Measurements from ENCODE around the gene APOF. TPM values are rescaled to one million over a fixed set of nuclear protein-coding genes. Genes with fewer than 3 reads are reported as not detected.
"Not testable (repeated sequence)": the region's sequence is repeated elsewhere in the genome, so short reads cannot be mapped to it uniquely, and the experiment has no call there.

The APOF gene
- total and polyA plus RNA-seq, 2 experiments from 2014 or later: not detected

- peaks cover 24% of the 10 kb centered on the region for H3K9me3 Mint-ChIP-seq
- not testable (repeated sequence) for H3K36me3 ChIP-seq (ENCODE audit: insufficient read depth); DNase-seq (ENCODE audit: low spot score); H3F3A ChIP-seq (replicated peaks; ENCODE audit: low read depth); H3K79me2 ChIP-seq (replicated peaks; ENCODE audit: insufficient read depth); H3K27ac Mint-ChIP-seq; H3K4me3 Mint-ChIP-seq; H2AFZ ChIP-seq; H3K27ac ChIP-seq (ENCODE audit: low read depth); H3K4me3 ChIP-seq; H3K4me2 ChIP-seq; H3K27me3 ChIP-seq (ENCODE audit: insufficient read depth); H3K27me3 Mint-ChIP-seq (ENCODE audit: insufficient read depth, low read depth, poor library complexity); H3K4me1 ChIP-seq (ENCODE audit: insufficient read depth); ATAC-seq; H3K36me3 Mint-ChIP-seq (ENCODE audit: low read depth); H4K20me1 ChIP-seq (replicated peaks; ENCODE audit: insufficient read depth); H3K4me1 Mint-ChIP-seq
- H3K9me2 ChIP-seq (ENCODE audit: insufficient read depth): peaks cover 22% of the 10 kb centered on the region; the same call in 1 of the 2 replicates
Observed at GRCh38 chr12:56401125-56401524, 38.5 kb upstream of the APOF start.

DNA sequence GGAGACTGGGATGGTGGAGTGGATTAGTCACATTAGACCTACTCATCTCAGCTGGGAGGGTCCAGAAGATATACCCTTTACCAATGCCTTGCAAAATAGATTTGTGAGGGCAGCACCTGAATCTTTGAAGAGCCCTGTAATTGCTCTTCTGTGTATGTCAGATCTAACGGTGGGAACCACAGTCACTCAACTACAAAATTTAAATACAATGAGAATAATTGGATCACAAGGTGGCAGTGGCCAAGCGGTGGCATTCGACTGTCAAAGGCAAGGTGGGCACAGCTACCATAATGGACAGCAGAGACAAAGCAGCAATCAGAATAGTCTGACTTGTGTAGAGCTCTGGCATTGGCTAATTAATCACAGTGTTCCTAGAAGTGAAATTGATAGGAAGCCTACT, 36.8 kb upstream of the APOF start:
- not testable (repeated sequence) for H3K36me3 Mint-ChIP-seq (ENCODE audit: low read depth); H3K27ac ChIP-seq (ENCODE audit: low read depth); H3K27me3 Mint-ChIP-seq (ENCODE audit: insufficient read depth, low read depth, poor library complexity); DNase-seq (ENCODE audit: low spot score); H3K36me3 ChIP-seq (ENCODE audit: insufficient read depth); H2AFZ ChIP-seq; H3K79me2 ChIP-seq (replicated peaks; ENCODE audit: insufficient read depth); H3K4me2 ChIP-seq; H3K27ac Mint-ChIP-seq; ATAC-seq; H3F3A ChIP-seq (replicated peaks; ENCODE audit: low read depth); H3K4me3 ChIP-seq; H3K4me1 ChIP-seq (ENCODE audit: insufficient read depth); H3K4me1 Mint-ChIP-seq; H3K27me3 ChIP-seq (ENCODE audit: insufficient read depth); H3K4me3 Mint-ChIP-seq; H4K20me1 ChIP-seq (replicated peaks; ENCODE audit: insufficient read depth)
- peaks cover 22% of the 10 kb centered on the region; the same call in 1 of the 2 replicates for H3K9me2 ChIP-seq (ENCODE audit: insufficient read depth)
- H3K9me3 Mint-ChIP-seq: peaks cover 24% of the 10 kb centered on the region

DNA sequence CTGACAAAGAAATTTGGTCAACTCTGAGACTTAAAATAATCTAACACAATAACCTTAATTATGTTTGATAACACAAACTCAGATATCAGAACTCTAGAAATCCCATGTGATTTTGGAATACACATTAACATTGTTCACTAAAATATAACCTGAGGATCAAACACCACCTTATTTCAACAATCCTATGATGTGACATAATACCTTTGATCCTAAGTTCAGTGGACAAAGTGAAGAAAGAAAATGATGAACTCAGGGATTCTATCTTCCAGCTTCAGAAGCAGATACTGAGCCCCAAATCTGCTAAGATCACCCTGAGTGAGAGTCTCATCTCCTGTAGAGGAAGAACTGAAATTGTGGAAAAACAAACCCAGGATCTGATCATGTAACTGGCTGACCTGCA, 35.7 kb upstream of the APOF start:
- H3K9me3 Mint-ChIP-seq: peaks cover 24% of the 10 kb centered on the region
- no peak for ATAC-seq
- Histone ChIP-seq H3K79me2 (replicated peaks; ENCODE audit: insufficient read depth) (no peaks in the 10 kb centered on the region), H3F3A (replicated peaks; ENCODE audit: low read depth) (no peaks in the 10 kb centered on the region), H4K20me1 (replicated peaks; ENCODE audit: insufficient read depth) (no peaks in the 10 kb centered on the region), H3K4me3 (no peak overlapping the region), H3K27ac (ENCODE audit: low read depth) (no peak overlapping the region), H3K4me2 (no peak overlapping the region), H3K27me3 (ENCODE audit: insufficient read depth) (no peaks in the 10 kb centered on the region), H3K9me2 (ENCODE audit: insufficient read depth) (peaks cover 18% of the 10 kb centered on the region; the same call in 1 of the 2 replicates), H2AFZ (no peak overlapping the region), H3K4me1 (ENCODE audit: insufficient read depth) (no peaks in the 10 kb centered on the region), H3K36me3 (ENCODE audit: insufficient read depth) (no peaks in the 10 kb centered on the region)
- DNase-seq (ENCODE audit: low spot score): no peak
- H3K4me1 Mint-ChIP-seq: no peaks in the 10 kb centered on the region
- peaks cover 2% of the 10 kb centered on the region for H3K27me3 Mint-ChIP-seq (ENCODE audit: insufficient read depth, low read depth, poor library complexity)
- H3K27ac Mint-ChIP-seq: no peak overlapping the region
- H3K36me3 Mint-ChIP-seq (ENCODE audit: low read depth): peaks cover 2% of the 10 kb centered on the region; the same call in 1 of the 3 replicates
- H3K4me3 Mint-ChIP-seq: no peak overlapping the region
- TF ChIP-seq NANOG (IDR thresholded peaks at IDR 0.05; ENCODE audit: borderline replicate concordance): no peak
- no peak for TF ChIP-seq JUNB (IDR thresholded peaks at IDR 0.05; ENCODE audit: unreplicated experiment)
- no peak for TF ChIP-seq ZNF462 (CRISPR knock-in tag; IDR thresholded peaks at IDR 0.05)
- no peak for TF ChIP-seq ZNF114 (CRISPR knock-in tag; IDR thresholded peaks at IDR 0.05)
- no peak for TF ChIP-seq EZH2phosphoT487 (IDR thresholded peaks at IDR 0.05; ENCODE audit: unreplicated experiment)
- TF ChIP-seq POLR2AphosphoS5 (IDR thresholded peaks at IDR 0.05; ENCODE audit: low read depth): no peak
- no peak for TF ChIP-seq ZNF331 (CRISPR knock-in tag; IDR thresholded peaks at IDR 0.05; ENCODE audit: low read depth)
- no peak for TF ChIP-seq CREB1 (CRISPR knock-in tag; IDR thresholded peaks at IDR 0.05; ENCODE audit: low read depth)
- no peak for TF ChIP-seq REST (IDR thresholded peaks at IDR 0.05; ENCODE audit: unreplicated experiment)

Data from GM23338 (cell line).